NCI-H2081 treated with DMSO at 0.1 percent for 48 hours (cell line): ENCODE measurements around the gene SHE.
"Not testable (repeated sequence)": the region's sequence is repeated elsewhere in the genome, so short reads cannot be mapped to it uniquely, and the experiment has no call there.

Source experiments
- DNase-seq: peaks from one replicate; lab custom pipeline; 2025; lab: John Stamatoyannopoulos, UW

Gene SHE

GRCh38 chr1:154514066-154514553, 11.9 kb upstream of the SHE start:
- no peak for DNase-seq

- no peak for DNase-seq
Observed at GRCh38 chr1:154512760-154513159, 10.5 kb upstream of the SHE start.

GRCh38 chr1:154503898-154504297, 1.7 kb upstream of the SHE start:
- DNase-seq: no peak

GRCh38 chr1:154502744-154503115, 518 bp upstream of the SHE start:
- no peak for DNase-seq

- no peak for DNase-seq
Observed at GRCh38 chr1:154501423-154502065, 668 bp downstream of the SHE start.

GRCh38 chr1:154500533-154500932, 1.7 kb downstream of the SHE start:
- DNase-seq: no peak

GRCh38 chr1:154499446-154499845, 2.8 kb downstream of the SHE start:
- no peak for DNase-seq

GRCh38 chr1:154497026-154497806, 5.0 kb downstream of the SHE start:
- no peak for DNase-seq

- no peak for DNase-seq
Observed at GRCh38 chr1:154496383-154496782, 5.8 kb downstream of the SHE start.

- DNase-seq: no peak
Observed at GRCh38 chr1:154495496-154496273, 6.5 kb downstream of the SHE start.

- DNase-seq: no peak
Observed at GRCh38 chr1:154493276-154493675, 8.9 kb downstream of the SHE start.

- no peak for DNase-seq
Observed at GRCh38 chr1:154492115-154492514, 10.1 kb downstream of the SHE start.

GRCh38 chr1:154490317-154490716, 11.9 kb downstream of the SHE start:
- DNase-seq: no peak

- DNase-seq: no peak
Observed at GRCh38 chr1:154489695-154490274, 12.4 kb downstream of the SHE start.

- DNase-seq: no peak
Observed at GRCh38 chr1:154488922-154489321, 13.3 kb downstream of the SHE start.

- not testable (repeated sequence) for DNase-seq
Observed at GRCh38 chr1:154486756-154487155, 15.5 kb downstream of the SHE start.

GRCh38 chr1:154485910-154486496, 16.2 kb downstream of the SHE start:
- no peak for DNase-seq

GRCh38 chr1:154485106-154485505, 17.1 kb downstream of the SHE start:
- DNase-seq: no peak

- DNase-seq: no peak
Observed at GRCh38 chr1:154483941-154484803, 18.0 kb downstream of the SHE start.

GRCh38 chr1:154481053-154481452, 21.2 kb downstream of the SHE start:
- no peak for DNase-seq
